Suprapubic skin (tissue), 4 donors: ENCODE data around the gene LASP1.

Experiments
- POLR2A ChIP-seq, 2 donors: fragments of 450-650 bp; IDR thresholded peaks; one replicate each; pipeline ENCODE4 v1.6.1; 2017; ENCODE audit warnings: antibody characterized with exemption in 2 of 2, mild to moderate bottlenecking in 2 of 2, moderate library complexity in 2 of 2
- POLR2AphosphoS5 ChIP-seq, 3 donors: sonication (generic); formaldehyde crosslinking; IDR thresholded peaks; one replicate each; pipeline ENCODE4 v1.6.1; 2017; ENCODE audit warnings: antibody characterized with exemption in 3 of 3
- TF ChIP-seq, protein P1 (sequence below), 2 donors: fragments of 200-600 bp in 1 of 2; fragments of 450-650 bp in 1 of 2; sonication (generic) in 1 of 2; IDR thresholded peaks; one replicate each; pipeline ENCODE4 v1.5.1; 2016 to 2019; ENCODE audit warnings: antibody characterized with exemption in 2 of 2, mild to moderate bottlenecking in 1 of 2, moderate library complexity in 1 of 2

DNA sequence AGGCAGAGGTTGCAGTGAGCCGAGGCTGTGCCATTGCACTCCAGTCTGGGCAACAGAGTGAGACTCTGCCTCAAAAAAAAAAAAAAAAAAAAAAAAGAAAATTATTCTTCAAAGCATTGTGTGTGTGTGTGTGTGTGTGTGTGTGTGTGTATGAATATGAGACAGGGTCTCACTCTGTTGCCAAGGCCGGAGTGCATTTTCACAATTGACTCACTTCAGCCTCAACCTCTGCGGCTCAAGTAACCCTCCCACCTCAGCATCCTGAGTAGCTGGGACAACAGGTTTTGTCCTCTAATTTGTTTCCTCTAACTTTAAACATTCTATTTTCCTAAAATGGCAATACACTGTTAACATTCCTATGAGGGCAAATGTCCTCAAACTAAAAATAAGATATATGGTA lies 89.7 kb downstream of the LASP1 start:
- TF ChIP-seq, protein P1, sequence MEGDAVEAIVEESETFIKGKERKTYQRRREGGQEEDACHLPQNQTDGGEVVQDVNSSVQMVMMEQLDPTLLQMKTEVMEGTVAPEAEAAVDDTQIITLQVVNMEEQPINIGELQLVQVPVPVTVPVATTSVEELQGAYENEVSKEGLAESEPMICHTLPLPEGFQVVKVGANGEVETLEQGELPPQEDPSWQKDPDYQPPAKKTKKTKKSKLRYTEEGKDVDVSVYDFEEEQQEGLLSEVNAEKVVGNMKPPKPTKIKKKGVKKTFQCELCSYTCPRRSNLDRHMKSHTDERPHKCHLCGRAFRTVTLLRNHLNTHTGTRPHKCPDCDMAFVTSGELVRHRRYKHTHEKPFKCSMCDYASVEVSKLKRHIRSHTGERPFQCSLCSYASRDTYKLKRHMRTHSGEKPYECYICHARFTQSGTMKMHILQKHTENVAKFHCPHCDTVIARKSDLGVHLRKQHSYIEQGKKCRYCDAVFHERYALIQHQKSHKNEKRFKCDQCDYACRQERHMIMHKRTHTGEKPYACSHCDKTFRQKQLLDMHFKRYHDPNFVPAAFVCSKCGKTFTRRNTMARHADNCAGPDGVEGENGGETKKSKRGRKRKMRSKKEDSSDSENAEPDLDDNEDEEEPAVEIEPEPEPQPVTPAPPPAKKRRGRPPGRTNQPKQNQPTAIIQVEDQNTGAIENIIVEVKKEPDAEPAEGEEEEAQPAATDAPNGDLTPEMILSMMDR (IDR thresholded peaks at IDR 0.05) = no peak
- no peak for TF ChIP-seq POLR2A (IDR thresholded peaks at IDR 0.05)
- no peak for TF ChIP-seq POLR2AphosphoS5 (IDR thresholded peaks at IDR 0.05)
